Left ventricle myocardium inferior (tissue), 1 donor: ENCODE results near the gene SBF2. TPM values are rescaled to one million over a fixed set of nuclear protein-coding genes. Genes with fewer than 3 reads are reported as not detected.

Source experiments
- DNase-seq: peaks from one replicate; pipeline ENCODE4 v3.0.0-alpha.2; 2020
- H3K27ac ChIP-seq: fragments of 200-600 bp; replicated peaks from 2 replicates; pipeline ENCODE4 v1.8.0; 2021
- H3K27me3 ChIP-seq: fragments of 200-600 bp; 2 replicates; pipeline ENCODE4 v1.8.0; 2021; ENCODE audit warnings: low read depth
- H3K36me3 ChIP-seq: fragments of 200-600 bp; 2 replicates; pipeline ENCODE4 v1.8.0; 2021
- H3K4me1 ChIP-seq: fragments of 200-600 bp; 2 replicates; pipeline ENCODE4 v1.8.0; 2021
- H3K4me3 ChIP-seq: fragments of 200-600 bp; 2 replicates; pipeline ENCODE4 v1.8.0; 2021; ENCODE audit warnings: mild to moderate bottlenecking, moderate library complexity
- H3K9me3 ChIP-seq: fragments of 200-600 bp; replicated peaks from 2 replicates; pipeline ENCODE4 v1.8.0; 2021
- intact Hi-C: fragments of 100-400 bp; cut with micrococcal nuclease; formaldehyde crosslinking; loops from one replicate; pipeline ENCODE4 v1.11.0; 2022
- total RNA-seq: library from RNA; stranded (reverse); fragmentation: NEBNext Ultra II Directional; extraction: Animal tissue kit (Norgen Biotek cat#: 25700); gene quantifications from one replicate; pipeline ENCODE4 v1.2.1, GENCODE V29; 2021
- TF ChIP-seq, protein P1 (sequence below): fragments of 200-600 bp; IDR thresholded peaks from 2 replicates; pipeline ENCODE4 v1.8.0; 2021; ENCODE audit warnings: antibody characterized with exemption, mild to moderate bottlenecking, borderline replicate concordance
- donor health status: DM: no; HTN: yes; CAD: no; lungs with severe emphysema.

The SBF2 gene
- total RNA-seq, 1 donor from 2014 or later: 17.8 TPM

- no peaks in the 10 kb centered on the region for H3K9me3 ChIP-seq
- intact Hi-C loops: no loop called here
- H3K27me3 ChIP-seq: no peaks in the 10 kb centered on the region
- H3K4me1 ChIP-seq: peaks cover 7% of the 10 kb centered on the region
- H3K27ac ChIP-seq: no peak overlapping the region
- H3K4me3 ChIP-seq: no peak overlapping the region
- DNase-seq: no peak
- TF ChIP-seq, protein P1, sequence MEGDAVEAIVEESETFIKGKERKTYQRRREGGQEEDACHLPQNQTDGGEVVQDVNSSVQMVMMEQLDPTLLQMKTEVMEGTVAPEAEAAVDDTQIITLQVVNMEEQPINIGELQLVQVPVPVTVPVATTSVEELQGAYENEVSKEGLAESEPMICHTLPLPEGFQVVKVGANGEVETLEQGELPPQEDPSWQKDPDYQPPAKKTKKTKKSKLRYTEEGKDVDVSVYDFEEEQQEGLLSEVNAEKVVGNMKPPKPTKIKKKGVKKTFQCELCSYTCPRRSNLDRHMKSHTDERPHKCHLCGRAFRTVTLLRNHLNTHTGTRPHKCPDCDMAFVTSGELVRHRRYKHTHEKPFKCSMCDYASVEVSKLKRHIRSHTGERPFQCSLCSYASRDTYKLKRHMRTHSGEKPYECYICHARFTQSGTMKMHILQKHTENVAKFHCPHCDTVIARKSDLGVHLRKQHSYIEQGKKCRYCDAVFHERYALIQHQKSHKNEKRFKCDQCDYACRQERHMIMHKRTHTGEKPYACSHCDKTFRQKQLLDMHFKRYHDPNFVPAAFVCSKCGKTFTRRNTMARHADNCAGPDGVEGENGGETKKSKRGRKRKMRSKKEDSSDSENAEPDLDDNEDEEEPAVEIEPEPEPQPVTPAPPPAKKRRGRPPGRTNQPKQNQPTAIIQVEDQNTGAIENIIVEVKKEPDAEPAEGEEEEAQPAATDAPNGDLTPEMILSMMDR: no peak
- H3K36me3 ChIP-seq: peaks cover 27% of the 10 kb centered on the region
These were observed 337.5 kb downstream of the SBF2 start for GRCh38 chr11:9956483-9956882.

- peaks cover 7% of the 10 kb centered on the region for H3K4me1 ChIP-seq
- DNase-seq: no peak
- peaks cover 19% of the 10 kb centered on the region for H3K36me3 ChIP-seq
- intact Hi-C loops: no loop called here
- H3K4me3 ChIP-seq: no peak overlapping the region
- TF ChIP-seq, protein P1: no peak
- H3K27me3 ChIP-seq: no peaks in the 10 kb centered on the region
- no peak overlapping the region for H3K27ac ChIP-seq
- no peaks in the 10 kb centered on the region for H3K9me3 ChIP-seq
These were observed 338.6 kb downstream of the SBF2 start for GRCh38 chr11:9955391-9955790.

GRCh38 chr11:9953994-9954626, 339.9 kb downstream of the SBF2 start:
- no peaks in the 10 kb centered on the region for H3K27me3 ChIP-seq
- H3K9me3 ChIP-seq: no peaks in the 10 kb centered on the region
- intact Hi-C loops: no loop called here
- TF ChIP-seq, protein P1: no peak
- no peak overlapping the region for H3K27ac ChIP-seq
- peaks cover 10% of the 10 kb centered on the region for H3K36me3 ChIP-seq
- H3K4me3 ChIP-seq: no peak overlapping the region
- no peak for DNase-seq
- H3K4me1 ChIP-seq: peaks cover 7% of the 10 kb centered on the region

- Histone ChIP-seq H3K36me3 (peaks cover 3% of the 10 kb centered on the region), H3K4me1 (peaks cover 7% of the 10 kb centered on the region), H3K4me3 (no peak overlapping the region), H3K27me3 (no peaks in the 10 kb centered on the region), H3K9me3 (no peaks in the 10 kb centered on the region), H3K27ac (no peak overlapping the region)
- no peak for DNase-seq
- TF ChIP-seq, protein P1: no peak
- intact Hi-C loops: no loop called here
These were observed 341.4 kb downstream of the SBF2 start for GRCh38 chr11:9952511-9953196.

- H3K4me1 ChIP-seq: peaks cover 7% of the 10 kb centered on the region
These were observed 342.2 kb downstream of the SBF2 start for GRCh38 chr11:9951807-9952206.

More at GRCh38 chr11:9951807-9952206, 342.2 kb downstream of the SBF2 start:
- peaks cover 5% of the 10 kb centered on the region for H3K36me3 ChIP-seq
- intact Hi-C loops: no loop called here
- TF ChIP-seq, protein P1: no peak
- no peak for DNase-seq
- no peak overlapping the region for H3K4me3 ChIP-seq
- no peaks in the 10 kb centered on the region for H3K9me3 ChIP-seq
- H3K27ac ChIP-seq: no peak overlapping the region
- no peaks in the 10 kb centered on the region for H3K27me3 ChIP-seq
